HepG2 (cell line): ENCODE data around the gene STK11. TPM values are rescaled to one million over a fixed set of nuclear protein-coding genes. Genes with fewer than 3 reads are reported as not detected.

Source experiments
- AKNA ChIP-seq: sonication (generic); formaldehyde crosslinking; IDR thresholded peaks from 2 replicates; pipeline ENCODE4 v1.4.0; 2020; ENCODE audit warnings: missing genetic modification reagents, borderline replicate concordance
- CBX2 ChIP-seq, 2 experiments: fragments of 200-600 bp in 1 of 2; sonication (generic); formaldehyde crosslinking in 1 of 2; IDR thresholded peaks; 2 replicates each; pipeline versions ENCODE4 v1.7.0 to v1.8.1; 2018 to 2022; ENCODE audit warnings: low read depth in 2 of 2, low read length in 1 of 2, mild to moderate bottlenecking in 1 of 2, missing genetic modification reagents in 1 of 2
- CENPT ChIP-seq: sonication (generic); formaldehyde crosslinking; IDR thresholded peaks from 2 replicates; pipeline ENCODE4 v1.8.0; 2022; ENCODE audit warnings: low read depth, mild to moderate bottlenecking, moderate library complexity, missing genetic modification reagents
- KMT2B ChIP-seq: IDR thresholded peaks from 2 replicates; pipeline ENCODE4 v1.6.1; 2016; ENCODE audit warnings: missing genetic modification reagents, missing compliant biosample characterization
- MED13 ChIP-seq: sonication (generic); formaldehyde crosslinking; IDR thresholded peaks from 2 replicates; pipeline ENCODE4 v1.5.0; 2020; ENCODE audit warnings: missing genetic modification reagents
- PAF1 ChIP-seq: IDR thresholded peaks from 2 replicates; pipeline ENCODE4 v1.6.1; 2016; ENCODE audit warnings: missing genetic modification reagents, missing compliant biosample characterization
- TEF ChIP-seq: sonication (generic); formaldehyde crosslinking; IDR thresholded peaks from 2 replicates; pipeline ENCODE4 v1.5.0; 2020; ENCODE audit warnings: missing genetic modification reagents
- ZHX2 ChIP-seq, 2 experiments: sonication (generic) in 1 of 2; formaldehyde crosslinking in 1 of 2; IDR thresholded peaks; 2 replicates each; pipeline versions ENCODE4 v1.6.1 to v1.9.0; 2014 to 2022; ENCODE audit warnings: antibody characterized with exemption in 1 of 2, borderline replicate concordance in 1 of 2, inconsistent platforms in 1 of 2, low read depth in 1 of 2, missing genetic modification reagents in 1 of 2
- ZNF282 ChIP-seq: fragments of 450-650 bp; IDR thresholded peaks from 2 replicates; pipeline ENCODE4 v1.6.1; 2018; ENCODE audit not compliant: partially characterized antibody
- ZNF569 ChIP-seq: sonication (generic); formaldehyde crosslinking; IDR thresholded peaks from 2 replicates; pipeline ENCODE4 v1.5.0; 2020; ENCODE audit warnings: mild to moderate bottlenecking, missing genetic modification reagents, moderate library complexity, borderline replicate concordance
- ZNF800 ChIP-seq: sonication (generic); formaldehyde crosslinking; IDR thresholded peaks from 2 replicates; pipeline ENCODE4 v1.4.0; 2020; ENCODE audit warnings: missing genetic modification reagents
- polyA plus RNA-seq, 8 experiments: library from polyadenylated mRNA; depleted of rRNA in 3 of 8; stranded (reverse) in 7 of 8; unstranded in 1 of 8; fragments of >200 nt; fragmentation: Illumina TruSeq in 4 of 8; extraction: Trizol in 4 of 8; gene quantifications; 2 replicates each; pipeline versions ENCODE4 v1.2.1 to v1.2.3, GENCODE V29; 2011 to 2016; ENCODE audit warnings: low read depth in 4 of 8, missing spikeins in 1 of 8, mixed read lengths in 1 of 8; ENCODE audit not compliant: insufficient read depth in 1 of 8
- total RNA-seq, 5 experiments: library from RNA; depleted of rRNA; stranded (reverse); fragments of >200 nt; fragmentation: Illumina TruSeq; extraction: Trizol; gene quantifications; 2 replicates each; pipeline ENCODE4 v1.2.3, GENCODE V29; 2016; ENCODE audit warnings: low read depth in 1 of 5

The STK11 gene
- total and polyA plus RNA-seq, 2 of the 13 experiments (the other 11 are each of a cell fraction or from before 2014, with no cell fraction given) = 27.5 to 43.6 TPM

- TF ChIP-seq TEF = no peak
- no peak for TF ChIP-seq ZHX2 (IDR thresholded peaks at IDR 0.05; ENCODE audit: low read depth)
- TF ChIP-seq ZHX2 (CRISPR knock-in tag; IDR thresholded peaks at IDR 0.05; ENCODE audit: borderline replicate concordance) = no peak
- peak; percentile 92 for TF ChIP-seq CENPT (CRISPR knock-in tag)
- peak; percentile 100 for TF ChIP-seq PAF1 (CRISPR knock-in tag)
- peak; percentile 56; the same call in 1 of the 2 replicates for TF ChIP-seq KMT2B (CRISPR knock-in tag)
- TF ChIP-seq AKNA = no peak
- TF ChIP-seq ZNF282 = no peak
- TF ChIP-seq CBX2 (IDR thresholded peaks at IDR 0.05; ENCODE audit: low read depth, low read length) = no peak
- TF ChIP-seq CBX2 (CRISPR knock-in tag; IDR thresholded peaks at IDR 0.05; ENCODE audit: low read depth) = no peak
- no peak for TF ChIP-seq ZNF569
- no peak for TF ChIP-seq ZNF800 (CRISPR knock-in tag)
- 0 out of 2 replicates have a peak, but pooled peaks have one; percentile 57 for TF ChIP-seq MED13
Measured at GRCh38 chr19:1259206-1259875, 53.8 kb downstream of the STK11 start (continued).
